ENCODE results near the gene RIPOR2.
A peak's percentile ranks its signal among the peaks of the same experiment; 100 is the strongest.
"Not testable (repeated sequence)": the region's sequence is repeated elsewhere in the genome, so short reads cannot be mapped to it uniquely, and the experiment has no call there.

RIPOR2 gene

GRCh38 chr6:24797596-24798216 is 138.1 kb downstream of the RIPOR2 start:
- DNase-seq: no peak

GRCh38 chr6:24796616-24797290 is 139.0 kb downstream of the RIPOR2 start:
- DNase-seq: no peak

GRCh38 chr6:24795106-24795505 is 140.7 kb downstream of the RIPOR2 start:
- no peak for DNase-seq

- DNase-seq: no peak
These were observed 147.6 kb downstream of the RIPOR2 start for GRCh38 chr6:24788031-24788665.

GRCh38 chr6:24780206-24780605 is 155.6 kb downstream of the RIPOR2 start:
- no peak for DNase-seq

- DNase-seq: peak in 1 of 5 experiments; percentile 11
These were observed 156.2 kb downstream of the RIPOR2 start for GRCh38 chr6:24779416-24780016.

GRCh38 chr6:24778878-24779277 is 156.9 kb downstream of the RIPOR2 start:
- DNase-seq: no peak

- DNase-seq: no peak
These were observed 157.6 kb downstream of the RIPOR2 start for GRCh38 chr6:24778121-24778520.

GRCh38 chr6:24777227-24777626 is 158.5 kb downstream of the RIPOR2 start:
- no peak for DNase-seq

- peak in 2 of 5 experiments; percentile 16 to 61 for DNase-seq
These were observed 160.2 kb downstream of the RIPOR2 start for GRCh38 chr6:24775520-24776058.

GRCh38 chr6:24774696-24775519 is 160.9 kb downstream of the RIPOR2 start, which contains the start of gene GMNN:
Gene GMNN, plus strand, starts transcription at chr6:24774937. Its CDS starts 2,310 bp downstream, at chr6:24777247.
- DNase-seq: peak; percentile 92 to 98 (median 98)

- no peak for DNase-seq
These were observed 167.4 kb downstream of the RIPOR2 start for GRCh38 chr6:24768361-24768760.

- DNase-seq: peak in 1 of 5 experiments; percentile 53
These were observed 168.9 kb downstream of the RIPOR2 start for GRCh38 chr6:24766680-24767462.

- DNase-seq: not testable (repeated sequence)
These were observed 169.8 kb downstream of the RIPOR2 start for GRCh38 chr6:24765968-24766367.

- DNase-seq: not testable (repeated sequence)
These were observed 170.6 kb downstream of the RIPOR2 start for GRCh38 chr6:24764833-24765828.

- no peak for DNase-seq
These were observed 172.2 kb downstream of the RIPOR2 start for GRCh38 chr6:24763578-24763977.

GRCh38 chr6:24761851-24762250 is 173.9 kb downstream of the RIPOR2 start:
- no peak for DNase-seq

GRCh38 chr6:24761193-24761835 is 174.4 kb downstream of the RIPOR2 start:
- no peak for DNase-seq

GRCh38 chr6:24760210-24760609 is 175.6 kb downstream of the RIPOR2 start:
- DNase-seq: no peak

GRCh38 chr6:24759718-24760117 is 176.0 kb downstream of the RIPOR2 start:
- DNase-seq: no peak
